T-cell (primary cell): ENCODE results near the gene KCNAB2. TPM values are rescaled to one million over a fixed set of nuclear protein-coding genes. Genes with fewer than 3 reads are reported as not detected.
"Not testable (repeated sequence)": the region's sequence is repeated elsewhere in the genome, so short reads cannot be mapped to it uniquely, and the experiment has no call there.

ENCODE experiments used
- ATAC-seq, 4 experiments: fragments of 200-7000 bp in 3 of 4; fragments of 150-1000 bp in 1 of 4; cut with Tn5 transposase; replicated peaks in 1 of 4; 1 replicate in 3 of 4; 2 replicates in 1 of 4; pipeline ENCODE4 v1.10.0; 2021; ENCODE audit warnings: moderate library complexity in 3 of 4, mild to moderate bottlenecking in 2 of 4, moderate number of reproducible peaks in 1 of 4
- CTCF ChIA-PET, 2 donors: fragments of 300-600 bp; sonication (Branson Sonifier 250); formaldehyde crosslinking; loops; one replicate each; lab custom pipeline; 2022; ENCODE audit warnings: antibody characterized with exemption in 2 of 2; lab: Charles Lee
- POLR2A ChIA-PET, 2 donors: fragments of 300-600 bp; sonication (Branson Sonifier 250); formaldehyde crosslinking; loops; one replicate each; lab custom pipeline; 2022; ENCODE audit warnings: antibody characterized with exemption in 2 of 2; lab: Charles Lee
- DNase-seq, 35 experiments: peaks; one replicate each; pipeline versions ENCODE4 v3.0.0 to v3.0.0-alpha.2; 2013 to 2023
- H3K27ac ChIP-seq: one replicate; pipeline ENCODE4 v1.5.1; 2013; ENCODE audit warnings: low read length
- H3K27me3 ChIP-seq, 2 experiments: replicated peaks in 1 of 2; 1 replicate in 1 of 2; 2 replicates in 1 of 2; pipeline versions ENCODE4 v1.6.1 to v1.7.0; 2013; ENCODE audit warnings: low read length in 1 of 2, mixed read lengths in 1 of 2; ENCODE audit not compliant: control insufficient read depth in 2 of 2, insufficient read depth in 2 of 2; ENCODE audit errors: extremely low read depth in 1 of 2
- H3K36me3 ChIP-seq, 2 donors: 1 replicate in 1 of 2; 2 replicates in 1 of 2; pipeline versions ENCODE4 v1.6.1 to v1.7.0; 2013; ENCODE audit warnings: low read length in 1 of 2; ENCODE audit not compliant: control insufficient read depth in 2 of 2, insufficient read depth in 1 of 2; ENCODE audit errors: extremely low read depth in 1 of 2
- H3K4me1 ChIP-seq, 2 experiments: 1 replicate in 1 of 2; 2 replicates in 1 of 2; pipeline versions ENCODE4 v1.6.1 to v1.7.0; 2013; ENCODE audit warnings: low read length in 2 of 2, mixed read lengths in 1 of 2; ENCODE audit not compliant: insufficient read depth in 2 of 2, control insufficient read depth in 1 of 2; ENCODE audit errors: extremely low read depth in 1 of 2
- H3K4me3 ChIP-seq, 2 donors: 1 replicate in 1 of 2; 2 replicates in 1 of 2; pipeline versions ENCODE4 v1.5.1 to v1.7.0; 2013; ENCODE audit warnings: mild to moderate bottlenecking in 2 of 2, low read length in 1 of 2, moderate library complexity in 1 of 2; ENCODE audit not compliant: control insufficient read depth in 1 of 2; ENCODE audit errors: extremely low read depth in 1 of 2
- H3K9me3 ChIP-seq: 2 replicates; pipeline ENCODE4 v1.7.0; 2013
- H3K27ac Mint-ChIP-seq, 2 donors: one replicate each; pipeline ENCODE4 v1.8.0; 2020 to 2021; ENCODE audit warnings: mild to moderate bottlenecking in 2 of 2, mixed read lengths in 2 of 2
- H3K27me3 Mint-ChIP-seq, 2 donors: one replicate each; pipeline ENCODE4 v1.8.0; 2021 to 2022; ENCODE audit warnings: mixed read lengths in 2 of 2
- H3K36me3 Mint-ChIP-seq: one replicate; pipeline ENCODE4 v1.8.0; 2021; ENCODE audit warnings: mixed read lengths
- H3K4me1 Mint-ChIP-seq, 3 donors: one replicate each; pipeline ENCODE4 v1.8.0; 2020 to 2022; ENCODE audit warnings: mixed read lengths in 3 of 3, mild to moderate bottlenecking in 1 of 3
- H3K4me3 Mint-ChIP-seq, 3 donors: one replicate each; pipeline ENCODE4 v1.8.0; 2020 to 2022; ENCODE audit warnings: mild to moderate bottlenecking in 3 of 3, mixed read lengths in 3 of 3, moderate library complexity in 3 of 3
- H3K9me3 Mint-ChIP-seq, 3 donors: one replicate each; pipeline ENCODE4 v1.8.0; 2020 to 2022; ENCODE audit warnings: mixed read lengths in 3 of 3
- WGBS: methylation state at CpG from one replicate; pipeline ENCODE4 v1.1.5; 2013; ENCODE audit warnings: missing lambda C conversion rate; ENCODE audit not compliant: insufficient coverage; 5-methylcytosine and 5-hydroxymethylcytosine counted together
- total RNA-seq, 35 experiments: library from RNA in 6 of 35; stranded (reverse) in 6 of 35; fragments of 120-200 nt in 1 of 35; gene quantifications; one replicate each; pipeline versions ENCODE4 v1.2.1 to v1.2.4 and lab custom pipeline; 2013 to 2026

KCNAB2 gene
- total RNA-seq, 5 donors from 2014 or later (not counting 1 experiment from before 2014, with no cell fraction given): 181 to 270 (median 252) TPM

DNA sequence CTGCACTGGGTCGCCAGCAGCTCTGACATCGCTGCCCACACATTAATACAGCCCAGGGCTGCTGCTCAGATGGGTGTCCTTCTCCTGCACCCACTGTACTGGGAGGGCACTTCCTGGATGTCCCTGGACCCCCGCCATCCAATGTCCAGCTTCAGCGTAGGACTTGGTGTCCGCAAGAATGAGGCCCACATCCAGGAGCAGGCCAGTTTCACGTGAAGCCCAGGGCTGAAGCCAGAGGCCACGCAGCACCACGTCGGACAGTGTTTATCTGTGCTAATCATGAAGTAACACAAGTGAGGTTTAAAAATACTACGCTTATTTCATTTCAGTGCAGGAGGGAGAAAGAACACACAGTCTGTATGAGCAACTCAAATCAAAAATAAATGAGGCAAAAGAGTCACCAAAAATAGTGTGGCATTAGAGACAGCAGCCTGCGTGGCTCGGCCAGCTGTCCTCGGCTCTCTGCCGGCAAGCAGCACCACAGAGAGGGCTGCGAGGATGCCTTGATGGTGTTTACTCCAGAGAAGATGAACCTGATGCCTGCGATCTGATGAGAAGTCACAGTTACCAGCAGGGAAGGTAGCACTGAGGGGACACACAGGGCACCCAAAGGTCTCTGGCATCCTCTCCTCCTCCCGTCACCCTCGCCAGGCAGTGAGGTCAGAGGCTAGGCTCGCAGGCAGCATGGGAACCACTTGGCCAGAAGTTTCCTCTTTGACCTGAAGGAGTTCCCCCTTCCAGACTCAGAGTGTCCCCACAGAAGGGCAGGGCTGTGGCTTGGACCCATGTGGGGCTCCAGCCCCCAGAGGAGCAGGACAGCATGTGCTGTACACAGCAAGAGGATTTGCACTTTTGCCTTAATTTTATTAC, 31.3 kb upstream of the KCNAB2 start:
- no peak overlapping the region for H3K27ac ChIP-seq
- DNase-seq (no peak), ATAC-seq (no peak)
- H3K9me3 ChIP-seq: no peaks in the 10 kb centered on the region
- no peaks in the 10 kb centered on the region for H3K9me3 Mint-ChIP-seq
- peaks cover 0 to 15% (median 5%) of the 10 kb centered on the region in 3 donors for H3K4me1 Mint-ChIP-seq
- no peak overlapping the region for H3K4me3 Mint-ChIP-seq
- H3K27ac Mint-ChIP-seq: no peak overlapping the region
- H3K27me3 ChIP-seq: no peaks in the 10 kb centered on the region
- 91% methylated on average over 18 of the region's 19 CpGs for WGBS
- peaks cover 7% of the 10 kb centered on the region for H3K36me3 Mint-ChIP-seq
- H3K4me3 ChIP-seq: no peak overlapping the region
- H3K27me3 Mint-ChIP-seq: no peaks in the 10 kb centered on the region
- peaks cover 0 to 26% of the 10 kb centered on the region in 2 experiments for H3K4me1 ChIP-seq
- CTCF ChIA-PET: interaction anchor here in 1 of 2 donors (0.5 kb wide), 1 partner anchor 14 kb away, joined by 4 read pairs; no protein-coding TSS in a partner anchor
- H3K36me3 ChIP-seq: peaks cover 0 to 8% of the 10 kb centered on the region in 2 donors
- POLR2A ChIA-PET: no interaction called here

DNA sequence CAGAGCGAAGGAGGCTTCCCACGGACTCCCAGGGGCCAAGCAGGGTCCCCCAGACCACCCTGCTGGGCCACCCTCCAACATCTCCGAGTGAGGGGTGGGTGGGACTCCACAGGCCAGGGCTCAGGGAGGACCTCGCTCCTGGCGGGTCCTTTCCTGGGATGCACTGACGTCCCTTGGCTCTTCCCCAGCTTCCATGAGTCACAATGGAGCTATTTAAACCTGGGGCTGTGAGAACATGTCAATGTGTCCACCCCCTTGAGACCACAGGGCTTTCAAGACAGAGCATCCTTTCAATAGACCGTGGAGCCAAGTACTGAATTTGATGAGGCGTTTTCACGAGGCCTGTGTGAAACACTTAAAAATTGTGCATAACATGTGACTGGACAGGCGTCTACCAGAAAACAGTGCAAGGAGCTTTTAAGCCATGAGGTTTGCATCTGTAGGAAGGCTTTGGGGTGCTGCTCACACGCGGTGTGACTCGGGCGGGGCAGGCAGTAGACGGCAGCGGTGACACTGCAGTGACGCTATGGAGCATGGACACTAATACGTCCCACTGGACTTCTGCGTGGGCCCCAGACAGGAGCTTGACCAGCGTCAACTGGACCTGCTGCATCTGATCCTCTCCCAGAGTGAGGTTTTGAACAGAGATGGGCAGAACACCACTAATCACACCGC, 29.4 kb upstream of the KCNAB2 start:
- CTCF ChIA-PET: no interaction called here
- Histone ChIP-seq H3K27me3 (no peaks in the 10 kb centered on the region), H3K36me3 (peaks cover 0 to 8% of the 10 kb centered on the region in 2 donors), H3K4me1 (peaks cover 0 to 13% of the 10 kb centered on the region in 2 experiments), H3K9me3 (no peaks in the 10 kb centered on the region), H3K27ac (no peak overlapping the region), H3K4me3 (no peak overlapping the region)
- DNase-seq (no peak), ATAC-seq (no peak)
- H3K36me3 Mint-ChIP-seq: peaks cover 17% of the 10 kb centered on the region
- H3K9me3 Mint-ChIP-seq: peaks cover 0 to under 1% (median 0%) of the 10 kb centered on the region in 3 donors
- no peaks in the 10 kb centered on the region for H3K27me3 Mint-ChIP-seq
- no peak overlapping the region for H3K27ac Mint-ChIP-seq
- peaks cover under 1 to 11% (median 2%) of the 10 kb centered on the region in 3 donors for H3K4me1 Mint-ChIP-seq
- POLR2A ChIA-PET: no interaction called here
- 97% methylated on average over 15 of the region's 21 CpGs for WGBS
- no peak overlapping the region for H3K4me3 Mint-ChIP-seq

DNA sequence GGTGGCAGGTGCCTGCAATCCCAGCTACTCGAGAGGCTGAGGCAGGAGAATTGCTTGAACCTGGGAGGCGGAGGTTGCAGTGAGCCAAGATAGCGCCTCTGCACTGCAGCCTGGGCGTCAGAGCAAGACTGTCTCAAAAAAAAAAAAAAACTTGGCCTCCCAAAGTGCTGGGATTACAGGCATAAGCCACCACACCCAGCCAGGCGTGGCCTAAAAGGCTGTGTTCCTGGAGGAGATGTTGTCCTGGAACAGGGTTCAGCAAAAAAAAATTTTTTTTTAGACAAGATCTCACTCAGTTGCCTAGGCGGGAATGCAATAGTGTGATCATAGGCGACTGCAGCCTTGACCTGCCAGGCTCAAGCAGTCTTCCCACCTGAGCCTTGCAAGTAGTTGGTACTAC, 28.0 kb upstream of the KCNAB2 start:
- H3K4me1 Mint-ChIP-seq, CTCF ChIA-PET, H3K9me3 ChIP-seq, H3K36me3 ChIP-seq, H3K27me3 ChIP-seq, ATAC-seq, H3K27ac Mint-ChIP-seq, H3K27ac ChIP-seq, POLR2A ChIA-PET, H3K4me3 Mint-ChIP-seq, H3K9me3 Mint-ChIP-seq, H3K4me3 ChIP-seq, H3K4me1 ChIP-seq, H3K27me3 Mint-ChIP-seq, DNase-seq: not testable (repeated sequence)
- 100% methylated on average over 3 of the region's 7 CpGs for WGBS
- H3K36me3 Mint-ChIP-seq: peaks cover 17% of the 10 kb centered on the region

DNA sequence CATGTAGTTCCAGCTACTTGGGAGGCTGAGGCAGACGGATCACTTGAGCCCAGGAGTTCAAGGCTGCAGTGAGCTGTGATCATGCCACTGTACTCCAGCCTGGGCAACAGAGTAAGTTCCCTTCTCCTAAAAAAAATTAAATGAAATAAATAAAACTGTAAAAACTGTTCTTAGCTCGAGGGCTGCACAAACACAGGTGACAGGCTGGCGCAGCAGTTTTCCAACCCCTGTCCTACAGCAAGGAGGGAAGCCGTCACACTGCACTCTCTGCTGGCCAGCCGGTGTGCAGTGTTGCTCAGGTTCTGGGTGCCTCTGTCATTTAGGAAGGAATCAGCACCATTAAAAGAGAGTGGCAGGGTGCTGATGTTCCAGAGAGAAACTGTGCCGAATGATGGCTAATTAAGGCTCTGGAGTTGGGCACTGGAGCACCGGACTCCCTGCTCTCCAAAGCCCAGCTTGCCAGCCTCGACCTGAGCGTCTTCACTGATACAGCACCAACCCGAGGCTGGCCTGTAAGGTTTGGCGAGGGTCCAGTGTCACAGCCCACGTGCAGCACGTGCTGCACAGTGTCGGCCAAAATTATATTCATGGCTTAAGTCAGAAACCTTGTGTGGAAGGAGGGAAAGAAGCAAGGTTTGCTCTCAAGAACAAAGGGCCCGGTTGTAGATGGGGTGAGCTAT, 26.4 kb upstream of the KCNAB2 start:
- Mint-ChIP-seq H3K27ac (no peak overlapping the region), H3K27me3 (no peaks in the 10 kb centered on the region), H3K9me3 (peaks cover 0 to 9% (median 0%) of the 10 kb centered on the region in 3 donors), H3K36me3 (peaks cover 14% of the 10 kb centered on the region), H3K4me3 (no peak overlapping the region), H3K4me1 (peaks cover 0 to 10% (median under 1%) of the 10 kb centered on the region in 3 donors)
- DNase-seq (no peak), ATAC-seq (no peak)
- ChIA-PET POLR2A (no interaction called here), CTCF (no interaction called here)
- 95% methylated on average over 9 of the region's 15 CpGs for WGBS
- Histone ChIP-seq H3K9me3 (no peaks in the 10 kb centered on the region), H3K4me1 (no peaks in the 10 kb centered on the region), H3K27ac (no peak overlapping the region), H3K4me3 (no peak overlapping the region), H3K36me3 (peaks cover 0 to 5% of the 10 kb centered on the region in 2 donors), H3K27me3 (no peaks in the 10 kb centered on the region)

DNA sequence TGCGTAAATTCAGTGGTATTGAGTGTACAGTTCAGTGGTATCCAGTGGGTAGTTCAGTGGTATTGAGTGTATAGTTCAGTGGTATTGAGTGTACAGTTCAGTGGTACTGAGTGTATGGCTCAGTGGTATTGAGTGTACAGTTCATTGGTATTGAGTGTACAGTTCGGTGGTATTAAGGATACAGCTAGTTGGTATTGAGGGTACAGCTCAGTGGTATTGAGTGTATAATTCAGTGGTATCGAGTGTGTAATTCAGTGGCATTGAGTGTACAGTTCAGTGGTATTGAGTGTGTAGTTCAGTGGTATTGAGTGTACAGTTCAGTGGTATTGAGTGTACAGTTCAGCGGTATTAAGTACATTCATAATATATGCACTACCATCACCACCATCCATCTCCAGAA, 23.5 kb upstream of the KCNAB2 start:
- no peaks in the 10 kb centered on the region for H3K27me3 Mint-ChIP-seq
- CTCF ChIA-PET: no interaction called here
- no peak overlapping the region for H3K27ac Mint-ChIP-seq
- H3K4me1 Mint-ChIP-seq: peaks cover 9 to 24% (median 16%) of the 10 kb centered on the region in 3 donors
- no peak for DNase-seq
- no peak overlapping the region for H3K4me3 ChIP-seq
- H3K36me3 ChIP-seq: peaks cover 0 to 2% of the 10 kb centered on the region in 2 donors
- no peaks in the 10 kb centered on the region for H3K27me3 ChIP-seq
- H3K27ac ChIP-seq: no peak overlapping the region
- peaks cover 9% of the 10 kb centered on the region for H3K36me3 Mint-ChIP-seq
- no peak overlapping the region for H3K4me3 Mint-ChIP-seq
- H3K9me3 ChIP-seq: no peaks in the 10 kb centered on the region
- 93% methylated on average over 3 of the region's 4 CpGs for WGBS
- peaks cover under 1 to 25% of the 10 kb centered on the region in 2 experiments for H3K4me1 ChIP-seq
- H3K9me3 Mint-ChIP-seq: peaks cover 0 to 9% (median 0%) of the 10 kb centered on the region in 3 donors
- POLR2A ChIA-PET: no interaction called here
- no peak for ATAC-seq

DNA sequence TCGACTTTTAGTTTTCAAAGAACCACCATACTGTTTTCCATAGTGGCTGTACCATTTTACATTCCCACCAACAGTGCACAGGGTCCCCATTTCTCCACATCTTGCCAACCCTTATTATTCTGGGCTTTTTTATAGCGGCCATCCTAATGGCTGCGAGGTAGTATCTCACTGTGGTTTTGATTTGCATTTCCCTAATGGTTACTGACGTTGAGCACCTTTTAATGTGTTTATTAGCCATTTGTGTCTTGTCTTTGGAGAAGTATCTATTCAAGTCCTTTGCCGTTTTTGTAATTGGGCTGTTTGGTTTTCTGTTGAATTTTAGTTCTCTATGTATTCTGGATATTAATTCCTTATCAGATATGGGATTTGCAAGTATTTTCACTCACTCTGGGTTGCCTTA, 22.3 kb upstream of the KCNAB2 start:
- peaks cover 11% of the 10 kb centered on the region for H3K36me3 Mint-ChIP-seq
- Histone ChIP-seq H3K9me3 (no peaks in the 10 kb centered on the region), H3K36me3 (peaks cover 0 to 2% of the 10 kb centered on the region in 2 donors), H3K27me3 (no peaks in the 10 kb centered on the region), H3K4me1 (peaks cover 8 to 36% of the 10 kb centered on the region in 2 experiments), H3K27ac (no peak overlapping the region), H3K4me3 (no peak overlapping the region)
- peaks cover 0 to 9% (median 0%) of the 10 kb centered on the region in 3 donors for H3K9me3 Mint-ChIP-seq
- H3K4me1 Mint-ChIP-seq: peaks cover 20 to 35% (median 27%) of the 10 kb centered on the region in 3 donors
- CTCF ChIA-PET: no interaction called here
- DNase-seq (no peak), ATAC-seq (no peak)
- H3K27ac Mint-ChIP-seq: no peak overlapping the region
- no peak overlapping the region for H3K4me3 Mint-ChIP-seq
- POLR2A ChIA-PET: no interaction called here
- H3K27me3 Mint-ChIP-seq: no peaks in the 10 kb centered on the region
- WGBS: no CpG with 5 or more reads among the region's 5 CpGs
